Karpas-422 (cell line): Measurements from ENCODE around the gene FAM114A1. TPM values are rescaled to one million over a fixed set of nuclear protein-coding genes. Genes with fewer than 3 reads are reported as not detected.

Experiments
- DNase-seq: peaks from one replicate; pipeline ENCODE4 v3.0.0-alpha.2; 2015
- H2AFZ ChIP-seq: fragments of 200-600 bp; sonication (generic); 2 replicates; pipeline ENCODE4 v1.6.1; 2014; ENCODE audit warnings: antibody characterized with exemption, low read length, mixed read lengths
- H3K27ac ChIP-seq: fragments of 200-600 bp; sonication (generic); 2 replicates; pipeline ENCODE4 v1.5.1; 2014; ENCODE audit warnings: mild to moderate bottlenecking, low read length, moderate library complexity
- H3K27me3 ChIP-seq: fragments of 200-600 bp; sonication (generic); 2 replicates; pipeline ENCODE4 v1.6.1; 2014; ENCODE audit warnings: low read length, mixed read lengths
- H3K36me3 ChIP-seq: fragments of 200-600 bp; sonication (generic); 2 replicates; pipeline ENCODE4 v1.6.1; 2014; ENCODE audit warnings: low read length, mixed read lengths; ENCODE audit not compliant: insufficient read depth
- H3K4me1 ChIP-seq: fragments of 200-600 bp; sonication (generic); 2 replicates; pipeline ENCODE4 v1.6.1; 2014; ENCODE audit warnings: mild to moderate bottlenecking, low read length, mixed read lengths
- H3K4me2 ChIP-seq: fragments of 200-600 bp; sonication (generic); 2 replicates; pipeline ENCODE4 v1.6.1; 2014; ENCODE audit warnings: low read length, low read depth, mild to moderate bottlenecking; ENCODE audit not compliant: poor library complexity, severe bottlenecking
- H3K4me3 ChIP-seq: fragments of 200-600 bp; sonication (generic); 2 replicates; pipeline ENCODE4 v1.5.1; 2014; ENCODE audit warnings: mild to moderate bottlenecking, antibody characterized with exemption, low read length, mixed read lengths
- H3K79me2 ChIP-seq: fragments of 200-600 bp; sonication (generic); 2 replicates; pipeline ENCODE4 v1.6.1; 2014; ENCODE audit warnings: mild to moderate bottlenecking, low read length, mixed read lengths
- H3K9ac ChIP-seq: fragments of 200-600 bp; sonication (generic); 2 replicates; pipeline ENCODE4 v1.6.0; 2014; ENCODE audit warnings: low read length
- H3K9me2 ChIP-seq: fragments of 200-600 bp; sonication (generic), shearing (Covaris generic); replicated peaks from 2 replicates; pipeline ENCODE4 v1.6.0; 2014; ENCODE audit warnings: mild to moderate bottlenecking, low read length, moderate library complexity; ENCODE audit not compliant: insufficient read depth
- H3K9me3 ChIP-seq: fragments of 300-700, 200-600 bp; sonication (generic); 2 replicates; pipeline ENCODE4 v1.6.1; 2014; ENCODE audit warnings: low read length, mixed read lengths
- H4K20me1 ChIP-seq: fragments of 200-600 bp; sonication (generic); 2 replicates; pipeline ENCODE4 v1.6.1; 2014; ENCODE audit warnings: mild to moderate bottlenecking, antibody characterized with exemption, low read length, low read depth; ENCODE audit not compliant: insufficient read depth
- total RNA-seq: library from RNA; depleted of rRNA; stranded (reverse); fragments of >200 nt; shearing (Covaris generic); gene quantifications from 2 replicates; pipeline ENCODE4 v1.2.3, GENCODE V29; 2014; ENCODE audit warnings: low replicate concordance

Gene FAM114A1
- total RNA-seq, 1 experiment from 2014 or later, result 1.6 TPM

DNA sequence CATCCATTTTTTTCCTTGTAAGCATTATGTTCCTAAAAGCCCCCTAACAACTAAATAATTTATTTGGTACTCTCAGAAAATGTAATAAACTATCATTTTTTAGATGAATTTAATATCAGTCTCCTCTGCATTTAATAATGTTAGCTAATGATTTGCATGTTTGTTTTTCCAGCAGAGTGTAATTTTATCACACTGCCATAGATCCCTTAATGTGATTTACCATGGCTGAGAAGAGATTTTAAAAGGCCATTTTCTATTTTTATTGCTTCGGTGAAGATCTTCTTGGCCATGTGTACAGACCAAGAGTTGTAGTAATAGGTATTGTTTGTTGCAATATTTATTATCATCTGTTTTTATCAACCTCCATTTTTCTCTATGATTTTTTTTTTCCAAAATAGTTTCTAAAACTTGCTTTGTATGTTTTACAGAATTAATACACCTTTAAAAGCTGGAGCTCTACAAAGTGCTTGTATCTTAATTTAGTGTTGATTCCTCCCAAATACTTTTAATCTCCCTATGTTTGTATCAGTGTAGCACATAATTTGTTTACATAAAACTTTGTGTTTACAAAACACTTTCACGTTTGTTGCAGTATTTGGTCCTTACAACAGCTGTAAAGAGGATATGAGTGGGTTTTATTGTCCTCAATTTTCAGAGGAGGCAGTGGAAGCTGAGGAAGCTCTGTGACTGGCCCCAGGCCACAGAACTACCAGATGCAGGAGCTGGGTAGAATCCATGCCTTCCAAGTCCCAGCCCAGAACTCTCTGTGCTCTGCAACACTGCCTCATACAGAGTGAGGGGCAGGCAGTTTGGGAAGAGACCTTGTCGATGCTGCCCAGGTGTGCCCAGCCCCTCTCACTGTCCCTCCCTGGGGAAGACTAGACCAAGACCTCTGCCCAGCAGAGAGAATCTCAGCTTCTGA, 58.1 kb downstream of the FAM114A1 start:
- DNase-seq, result no peak
- no peaks in the 10 kb centered on the region for H4K20me1 ChIP-seq
- no peaks in the 10 kb centered on the region for H3K4me1 ChIP-seq
- no peak overlapping the region for H3K4me2 ChIP-seq
- H3K9ac ChIP-seq, result no peak overlapping the region
- no peaks in the 10 kb centered on the region for H3K9me3 ChIP-seq
- H3K27me3 ChIP-seq, result no peaks in the 10 kb centered on the region
- H3K36me3 ChIP-seq, result no peaks in the 10 kb centered on the region
- H3K79me2 ChIP-seq, result no peaks in the 10 kb centered on the region
- no peak overlapping the region for H3K27ac ChIP-seq
- H2AFZ ChIP-seq, result no peak overlapping the region
- no peak overlapping the region for H3K4me3 ChIP-seq
- no peaks in the 10 kb centered on the region for H3K9me2 ChIP-seq

DNA sequence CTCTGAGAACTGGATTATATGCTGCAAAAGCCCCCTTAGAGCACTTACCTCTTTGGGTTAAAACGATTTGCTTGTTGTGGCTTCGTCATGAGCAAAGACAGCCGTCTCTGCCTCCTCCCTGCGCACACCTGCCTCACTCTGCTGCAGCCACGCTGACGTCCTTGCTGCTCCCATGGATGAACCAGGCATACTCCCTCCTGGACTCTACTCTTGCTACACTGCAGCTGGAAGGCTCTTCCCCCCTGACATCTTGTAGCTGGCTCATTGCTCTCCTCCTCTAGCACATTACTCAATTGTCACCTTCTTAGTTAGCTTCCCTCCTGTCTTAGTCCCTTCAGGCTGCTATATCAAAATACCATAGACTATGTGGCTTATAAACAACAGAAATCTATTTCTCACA, 59.3 kb downstream of the FAM114A1 start:
- Histone ChIP-seq H3K9ac (no peak overlapping the region), H4K20me1 (no peaks in the 10 kb centered on the region), H3K9me3 (no peaks in the 10 kb centered on the region), H3K27ac (no peak overlapping the region), H3K4me1 (no peaks in the 10 kb centered on the region), H2AFZ (no peak overlapping the region), H3K9me2 (no peaks in the 10 kb centered on the region), H3K79me2 (no peaks in the 10 kb centered on the region), H3K27me3 (no peaks in the 10 kb centered on the region), H3K4me2 (no peak overlapping the region), H3K36me3 (no peaks in the 10 kb centered on the region), H3K4me3 (no peak overlapping the region)
- DNase-seq, result no peak

GRCh38 chr4:38928568-38928967, 61.0 kb downstream of the FAM114A1 start:
- H3K9me3 ChIP-seq, result no peaks in the 10 kb centered on the region
- H3K79me2 ChIP-seq, result no peaks in the 10 kb centered on the region
- no peaks in the 10 kb centered on the region for H4K20me1 ChIP-seq
- H3K4me3 ChIP-seq, result no peak overlapping the region
- no peak overlapping the region for H3K9ac ChIP-seq
- H3K4me1 ChIP-seq, result no peaks in the 10 kb centered on the region
- no peaks in the 10 kb centered on the region for H3K36me3 ChIP-seq
- no peaks in the 10 kb centered on the region for H3K9me2 ChIP-seq
- no peak overlapping the region for H3K27ac ChIP-seq
- H2AFZ ChIP-seq, result no peak overlapping the region
- H3K4me2 ChIP-seq, result no peak overlapping the region
- DNase-seq, result no peak
- no peaks in the 10 kb centered on the region for H3K27me3 ChIP-seq

GRCh38 chr4:38928974-38929373, 61.4 kb downstream of the FAM114A1 start:
- Histone ChIP-seq H3K36me3 (no peaks in the 10 kb centered on the region), H2AFZ (no peak overlapping the region), H3K9me2 (no peaks in the 10 kb centered on the region), H3K9ac (no peak overlapping the region), H3K27me3 (no peaks in the 10 kb centered on the region), H3K27ac (no peak overlapping the region), H3K4me3 (no peak overlapping the region), H3K4me1 (no peaks in the 10 kb centered on the region), H3K9me3 (no peaks in the 10 kb centered on the region), H3K79me2 (no peaks in the 10 kb centered on the region), H4K20me1 (no peaks in the 10 kb centered on the region), H3K4me2 (no peak overlapping the region)
- DNase-seq, result no peak

DNA sequence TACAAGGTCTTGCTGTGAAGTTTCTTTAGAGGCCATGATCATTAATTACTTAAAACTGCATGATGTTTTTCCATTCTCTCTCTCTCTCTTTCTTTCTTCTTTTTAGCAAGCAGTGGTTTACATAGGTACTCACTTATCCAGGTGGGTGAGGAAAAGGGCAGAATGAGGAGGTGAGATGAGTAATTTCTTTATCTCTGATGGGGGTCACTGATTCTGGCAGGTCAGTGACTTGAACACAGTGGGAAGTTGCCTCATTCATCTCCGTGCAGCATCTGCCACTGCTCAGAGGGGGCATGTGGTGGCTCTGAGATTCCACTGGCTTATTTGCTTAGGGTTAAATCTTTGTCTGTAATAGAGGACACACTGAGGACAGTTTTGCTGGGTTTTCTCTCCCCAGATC, 62.6 kb downstream of the FAM114A1 start:
- Histone ChIP-seq H3K4me2 (no peak overlapping the region), H3K9ac (no peak overlapping the region), H3K36me3 (no peaks in the 10 kb centered on the region), H2AFZ (no peak overlapping the region), H3K79me2 (no peaks in the 10 kb centered on the region), H3K9me3 (no peaks in the 10 kb centered on the region), H3K27me3 (no peaks in the 10 kb centered on the region), H3K4me1 (no peaks in the 10 kb centered on the region), H3K9me2 (no peaks in the 10 kb centered on the region), H3K27ac (no peak overlapping the region), H3K4me3 (no peak overlapping the region), H4K20me1 (no peaks in the 10 kb centered on the region)
- no peak for DNase-seq

- no peak overlapping the region for H2AFZ ChIP-seq
- no peak for DNase-seq
- H3K4me3 ChIP-seq, result no peak overlapping the region
- H3K9me2 ChIP-seq, result no peaks in the 10 kb centered on the region
- no peaks in the 10 kb centered on the region for H3K36me3 ChIP-seq
- no peaks in the 10 kb centered on the region for H3K27me3 ChIP-seq
- H3K4me2 ChIP-seq, result no peak overlapping the region
- no peak overlapping the region for H3K27ac ChIP-seq
- no peaks in the 10 kb centered on the region for H3K9me3 ChIP-seq
- no peaks in the 10 kb centered on the region for H3K4me1 ChIP-seq
- no peaks in the 10 kb centered on the region for H3K79me2 ChIP-seq
- H3K9ac ChIP-seq, result no peak overlapping the region
- H4K20me1 ChIP-seq, result no peaks in the 10 kb centered on the region
These were observed 63.1 kb downstream of the FAM114A1 start for GRCh38 chr4:38930707-38931106.

GRCh38 chr4:38931125-38931524, 63.5 kb downstream of the FAM114A1 start:
- no peak for DNase-seq
- H3K9me3 ChIP-seq, result no peaks in the 10 kb centered on the region
- H3K4me2 ChIP-seq, result no peak overlapping the region
- H3K27me3 ChIP-seq, result no peaks in the 10 kb centered on the region
- no peaks in the 10 kb centered on the region for H3K36me3 ChIP-seq
- H3K27ac ChIP-seq, result no peak overlapping the region
- H4K20me1 ChIP-seq, result no peaks in the 10 kb centered on the region
- no peaks in the 10 kb centered on the region for H3K79me2 ChIP-seq
- H3K4me1 ChIP-seq, result no peaks in the 10 kb centered on the region
- no peak overlapping the region for H2AFZ ChIP-seq
- no peaks in the 10 kb centered on the region for H3K9me2 ChIP-seq
- H3K4me3 ChIP-seq, result no peak overlapping the region
- no peak overlapping the region for H3K9ac ChIP-seq

GRCh38 chr4:38935391-38936073, 67.9 kb downstream of the FAM114A1 start:
- Histone ChIP-seq H3K9ac (no peak overlapping the region), H3K9me3 (no peaks in the 10 kb centered on the region), H3K4me2 (no peak overlapping the region), H2AFZ (no peak overlapping the region), H3K27ac (no peak overlapping the region), H3K79me2 (no peaks in the 10 kb centered on the region), H4K20me1 (no peaks in the 10 kb centered on the region), H3K9me2 (no peaks in the 10 kb centered on the region), H3K36me3 (no peaks in the 10 kb centered on the region), H3K27me3 (no peaks in the 10 kb centered on the region), H3K4me3 (no peak overlapping the region), H3K4me1 (no peaks in the 10 kb centered on the region; the same call in 1 of the 2 replicates)
- no peak for DNase-seq
